Tibial artery (tissue), 4 donors: Measurements from ENCODE around the gene WDPCP.

Experiments
- DNase-seq, 2 donors: peaks; one replicate each; pipeline ENCODE4 v3.0.0-alpha.2; 2019
- H3K27ac ChIP-seq, 2 donors: fragments of 200-600 bp; sonication (generic) in 1 of 2; 1 replicate in 1 of 2; 2 replicates in 1 of 2; pipeline ENCODE4 v1.5.1; 2018 to 2019; ENCODE audit warnings: mild to moderate bottlenecking in 1 of 2
- H3K27me3 ChIP-seq, 2 donors: fragments of 200-600 bp; sonication (generic) in 1 of 2; one replicate each; pipeline versions ENCODE4 v1.5.1 to v1.6.0; 2016 to 2019
- H3K36me3 ChIP-seq, 3 donors: fragments of 200-600 bp; sonication (generic) in 2 of 3; one replicate each; pipeline ENCODE4 v1.5.1; 2016 to 2019; ENCODE audit warnings: mild to moderate bottlenecking in 2 of 3
- H3K4me1 ChIP-seq, 4 donors: fragments of 200-600 bp; sonication (generic) in 2 of 4; 1 replicate in 3 of 4; 2 replicates in 1 of 4; pipeline ENCODE4 v1.5.1; 2016 to 2019
- H3K4me3 ChIP-seq, 2 donors: fragments of 200-600 bp; sonication (generic) in 1 of 2; 1 replicate in 1 of 2; 2 replicates in 1 of 2; pipeline ENCODE4 v1.5.1; 2018 to 2019; ENCODE audit warnings: mild to moderate bottlenecking in 2 of 2
- H3K9me3 ChIP-seq, 3 donors: fragments of 200-600 bp; sonication (generic) in 1 of 3; one replicate each; pipeline ENCODE4 v1.5.1; 2016 to 2019
- intact Hi-C: fragments of 100-400 bp; cut with DNase I; formaldehyde crosslinking; loops from one replicate; pipeline ENCODE4 v1.15.0; 2023; ENCODE audit warnings: low total_unique reads
- TF ChIP-seq, protein P1 (sequence below), 2 experiments: fragments of 200-600 bp in 1 of 2; fragments of 450-650 bp in 1 of 2; IDR thresholded peaks; one replicate each; pipeline ENCODE4 v1.5.1; 2017 to 2019; ENCODE audit warnings: antibody characterized with exemption in 2 of 2, mild to moderate bottlenecking in 1 of 2, moderate library complexity in 1 of 2

Gene WDPCP

DNA sequence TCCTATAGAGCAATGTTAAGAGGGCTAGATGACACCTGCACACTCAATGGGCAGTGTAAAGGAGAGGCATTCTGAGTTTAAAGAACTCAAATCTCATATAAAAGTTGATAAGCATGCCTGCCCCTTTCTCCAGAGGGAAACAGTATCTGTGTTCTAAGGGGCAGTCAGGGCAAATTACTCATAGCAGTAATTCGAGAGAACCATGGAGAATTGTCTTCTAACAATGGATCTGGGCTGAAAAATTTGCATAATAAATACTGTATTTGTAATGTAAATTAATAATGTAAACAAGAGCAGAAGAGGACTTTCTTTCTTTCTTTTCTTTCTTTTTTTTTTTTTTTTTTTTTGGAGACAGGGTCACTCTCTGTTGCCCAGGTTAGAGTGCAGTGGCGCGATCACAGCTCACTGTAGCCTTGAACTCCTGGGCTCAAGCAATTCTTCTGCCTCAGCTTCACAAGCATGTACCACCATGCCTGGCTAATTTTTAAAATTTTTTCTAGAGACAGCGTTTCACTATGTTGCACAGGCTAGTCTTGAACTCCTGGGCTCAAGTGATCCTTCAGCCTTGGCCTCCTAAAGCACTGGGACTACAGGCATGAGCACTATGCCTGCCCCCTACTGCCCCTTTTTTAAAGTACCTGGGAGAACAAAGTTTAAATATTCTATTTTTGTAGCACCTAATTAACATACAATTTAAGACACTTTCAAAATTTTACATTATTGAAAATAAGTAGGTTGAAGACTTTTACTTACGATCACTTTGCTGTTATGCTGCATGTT, 467.0 kb downstream of the WDPCP start:
- DNase-seq: no peak
- Histone ChIP-seq H3K4me3 (no peak overlapping the region), H3K4me1 (no peaks in the 10 kb centered on the region), H3K27me3 (no peaks in the 10 kb centered on the region), H3K36me3 (peaks cover 7 to 33% (median 25%) of the 10 kb centered on the region in 3 donors), H3K9me3 (peaks cover 0 to 30% (median 0%) of the 10 kb centered on the region in 3 donors), H3K27ac (no peak overlapping the region)
- TF ChIP-seq, protein P1, sequence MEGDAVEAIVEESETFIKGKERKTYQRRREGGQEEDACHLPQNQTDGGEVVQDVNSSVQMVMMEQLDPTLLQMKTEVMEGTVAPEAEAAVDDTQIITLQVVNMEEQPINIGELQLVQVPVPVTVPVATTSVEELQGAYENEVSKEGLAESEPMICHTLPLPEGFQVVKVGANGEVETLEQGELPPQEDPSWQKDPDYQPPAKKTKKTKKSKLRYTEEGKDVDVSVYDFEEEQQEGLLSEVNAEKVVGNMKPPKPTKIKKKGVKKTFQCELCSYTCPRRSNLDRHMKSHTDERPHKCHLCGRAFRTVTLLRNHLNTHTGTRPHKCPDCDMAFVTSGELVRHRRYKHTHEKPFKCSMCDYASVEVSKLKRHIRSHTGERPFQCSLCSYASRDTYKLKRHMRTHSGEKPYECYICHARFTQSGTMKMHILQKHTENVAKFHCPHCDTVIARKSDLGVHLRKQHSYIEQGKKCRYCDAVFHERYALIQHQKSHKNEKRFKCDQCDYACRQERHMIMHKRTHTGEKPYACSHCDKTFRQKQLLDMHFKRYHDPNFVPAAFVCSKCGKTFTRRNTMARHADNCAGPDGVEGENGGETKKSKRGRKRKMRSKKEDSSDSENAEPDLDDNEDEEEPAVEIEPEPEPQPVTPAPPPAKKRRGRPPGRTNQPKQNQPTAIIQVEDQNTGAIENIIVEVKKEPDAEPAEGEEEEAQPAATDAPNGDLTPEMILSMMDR (IDR thresholded peaks at IDR 0.05): no peak
- intact Hi-C loops: no loop called here

DNA sequence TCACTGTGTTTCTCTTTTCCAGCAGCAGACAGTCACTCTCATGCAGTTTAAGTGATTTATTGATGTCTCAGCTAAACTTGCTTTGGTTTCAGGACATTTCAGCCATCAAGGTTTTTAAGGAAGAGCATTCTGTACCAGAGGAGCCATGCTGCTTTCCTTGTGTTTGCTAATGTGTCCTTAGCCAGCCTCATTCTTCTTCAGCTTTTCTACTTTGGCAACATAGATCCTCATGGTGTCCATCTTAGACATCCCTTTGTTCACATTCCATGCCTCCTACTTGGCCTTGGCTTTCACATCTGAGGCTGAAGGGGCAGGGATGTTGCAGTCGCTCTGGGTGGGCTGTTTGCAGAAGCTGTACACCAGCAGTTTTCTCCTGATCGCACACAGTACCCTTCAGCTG, 469.5 kb downstream of the WDPCP start:
- Histone ChIP-seq H3K27ac (no peak overlapping the region), H3K36me3 (peaks cover 7 to 33% (median 25%) of the 10 kb centered on the region in 3 donors), H3K9me3 (peaks cover 6 to 53% (median 11%) of the 10 kb centered on the region in 3 donors), H3K4me3 (no peak overlapping the region), H3K27me3 (no peaks in the 10 kb centered on the region), H3K4me1 (no peaks in the 10 kb centered on the region)
- TF ChIP-seq, protein P1 (IDR thresholded peaks at IDR 0.05): no peak
- no peak for DNase-seq
- intact Hi-C loops: no loop called here

DNA sequence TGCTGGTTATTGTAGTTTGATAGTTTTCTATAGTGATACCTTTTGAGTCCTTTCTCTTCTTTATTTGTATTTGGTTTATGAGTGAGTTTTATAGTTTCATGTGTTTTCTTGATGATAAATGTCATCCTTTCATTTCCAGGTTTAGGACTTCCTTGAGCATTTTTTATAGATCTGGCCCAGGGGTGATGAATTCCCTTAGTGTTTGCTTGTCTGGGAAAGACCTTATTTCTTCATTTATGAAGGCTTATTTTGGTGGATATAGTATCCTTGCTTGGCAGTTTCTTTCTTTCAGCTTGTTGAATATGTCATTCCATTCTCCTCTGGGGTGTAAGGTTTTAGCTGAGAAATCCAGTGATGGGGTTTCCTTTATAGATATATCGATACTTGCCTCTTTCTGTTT, 483.8 kb downstream of the WDPCP start:
- DNase-seq: no peak
- Histone ChIP-seq H3K4me3 (no peak overlapping the region), H3K36me3 (no peaks in the 10 kb centered on the region), H3K27ac (no peak overlapping the region), H3K27me3 (no peaks in the 10 kb centered on the region), H3K9me3 (peaks cover 0 to 41% (median 28%) of the 10 kb centered on the region in 3 donors), H3K4me1 (no peaks in the 10 kb centered on the region)
- intact Hi-C loops: no loop called here
- TF ChIP-seq, protein P1 (IDR thresholded peaks at IDR 0.05): no peak

DNA sequence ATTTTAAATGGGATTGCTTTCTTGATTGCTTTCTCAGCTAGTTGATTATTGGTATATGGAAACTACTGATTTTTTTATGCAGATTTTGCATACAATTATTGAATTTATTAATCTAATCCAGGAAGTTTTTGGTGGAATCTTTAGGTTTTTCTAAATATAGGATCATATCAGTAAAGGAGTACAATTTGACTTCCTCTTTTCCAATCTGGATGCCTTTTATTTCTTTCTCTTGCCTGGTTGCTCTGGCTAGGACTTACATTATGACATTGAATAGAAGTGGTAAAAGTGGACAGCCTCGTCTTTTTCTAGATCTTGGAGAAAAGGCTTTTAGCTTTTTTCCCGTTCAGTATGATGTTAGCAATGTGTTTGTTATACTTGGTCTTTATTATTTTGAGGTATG, 486.3 kb downstream of the WDPCP start:
- DNase-seq: no peak
- Histone ChIP-seq H3K9me3 (peaks cover 0 to 28% (median 26%) of the 10 kb centered on the region in 3 donors), H3K27ac (no peak overlapping the region), H3K36me3 (no peaks in the 10 kb centered on the region), H3K4me3 (no peak overlapping the region), H3K4me1 (no peaks in the 10 kb centered on the region), H3K27me3 (no peaks in the 10 kb centered on the region)
- TF ChIP-seq, protein P1 (IDR thresholded peaks at IDR 0.05): no peak
- intact Hi-C loops: no loop called here

DNA sequence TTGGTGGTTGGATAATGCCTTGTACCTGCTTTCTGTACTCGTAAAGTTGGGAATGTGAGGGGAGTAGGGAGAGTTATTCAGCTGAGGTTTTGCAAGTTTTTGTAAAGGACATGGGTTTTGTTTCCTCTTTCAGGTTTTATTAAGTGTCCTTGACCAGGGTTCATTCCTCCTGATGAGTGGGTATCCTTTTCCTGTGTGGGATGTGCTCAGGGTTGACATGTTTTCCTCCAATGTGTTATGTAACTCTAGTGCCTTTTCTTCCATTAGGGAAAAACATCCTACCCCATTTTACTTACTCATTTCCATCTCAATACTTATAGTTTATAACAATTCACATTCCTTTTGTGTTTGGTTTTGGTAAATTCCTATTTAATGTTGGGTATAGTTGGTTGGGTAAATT, 489.2 kb downstream of the WDPCP start:
- Histone ChIP-seq H3K27ac (no peak overlapping the region), H3K4me1 (no peaks in the 10 kb centered on the region), H3K9me3 (peaks cover 0 to 9% (median 0%) of the 10 kb centered on the region in 3 donors), H3K4me3 (no peak overlapping the region), H3K36me3 (no peaks in the 10 kb centered on the region), H3K27me3 (no peaks in the 10 kb centered on the region)
- DNase-seq: no peak
- TF ChIP-seq, protein P1 (IDR thresholded peaks at IDR 0.05): no peak
- intact Hi-C loops: no loop called here
